ENCODE data around the gene CCDC38. TPM values are rescaled to one million over a fixed set of nuclear protein-coding genes. Genes with fewer than 3 reads are reported as not detected.
A peak's percentile ranks its signal among the peaks of the same experiment; 100 is the strongest.

The CCDC38 gene
- total and polyA plus RNA-seq, 9 donors, result 0.09 to 0.47 (median 0.18) TPM; not detected in 2

DNA sequence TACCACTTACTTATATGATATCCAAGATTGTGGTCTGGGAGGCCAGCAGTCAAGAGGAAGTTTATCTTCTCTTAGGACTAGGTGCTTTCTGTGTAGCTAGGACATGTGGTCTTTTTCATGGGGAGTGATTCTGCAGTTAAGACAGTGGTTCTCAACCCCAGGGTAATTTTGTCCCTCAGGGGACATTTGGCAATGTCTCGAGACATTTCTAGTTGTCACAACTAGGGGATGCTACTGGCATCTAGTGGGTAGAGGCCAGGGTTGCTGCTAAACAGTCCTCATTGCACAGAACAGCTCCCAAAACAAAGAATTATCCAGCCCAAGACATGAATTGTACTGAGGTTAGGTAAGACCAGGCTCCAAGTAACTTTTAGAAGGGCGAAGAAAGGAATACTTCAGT lies 20.7 kb upstream of the CCDC38 start:
- H3K27me3 ChIP-seq (ENCODE audit: control insufficient read depth, insufficient read depth, low read length), result no peaks in the 10 kb centered on the region
- H3K4me1 ChIP-seq (ENCODE audit: control insufficient read depth, insufficient read depth, low read length), result no peaks in the 10 kb centered on the region
- H3K36me3 ChIP-seq (ENCODE audit: control insufficient read depth, insufficient read depth, low read length), result no peaks in the 10 kb centered on the region
- H3K4me3 ChIP-seq (ENCODE audit: low read length), result no peak overlapping the region
- DNase-seq, result no peak
- H3K27ac ChIP-seq (ENCODE audit: low read length), result no peak overlapping the region
- WGBS (ENCODE audit: insufficient coverage), result no CpG with 5 or more reads among the region's 2 CpGs
- H3K9me3 ChIP-seq (replicated peaks; ENCODE audit: control insufficient read depth, low read depth, low read length), result no peaks in the 10 kb centered on the region

DNA sequence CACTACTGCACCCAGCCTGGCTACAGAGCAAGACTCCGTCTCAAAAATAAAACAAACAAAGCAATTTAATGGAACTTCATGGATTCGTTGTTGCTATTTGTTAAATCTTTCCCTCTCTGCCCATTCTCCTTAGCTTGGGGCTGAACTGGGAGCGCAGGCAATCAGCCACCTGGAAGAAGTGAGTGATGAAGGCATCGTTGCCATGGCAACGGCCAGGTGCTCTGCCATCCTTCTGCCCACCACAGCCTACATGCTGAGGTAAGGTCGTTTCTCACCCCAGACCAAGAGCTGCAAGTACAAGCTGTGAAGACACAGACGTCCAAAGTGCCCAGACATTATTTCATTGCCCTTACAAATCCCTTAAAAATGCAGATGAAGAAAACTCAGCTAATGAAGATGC lies 19.8 kb upstream of the CCDC38 start:
- WGBS (ENCODE audit: insufficient coverage), result 72% methylated on average over 5 of the region's 7 CpGs
- H3K36me3 ChIP-seq (ENCODE audit: control insufficient read depth, insufficient read depth, low read length), result no peaks in the 10 kb centered on the region
- DNase-seq, result no peak
- H3K27ac ChIP-seq (ENCODE audit: low read length), result no peak overlapping the region
- no peaks in the 10 kb centered on the region for H3K9me3 ChIP-seq (replicated peaks; ENCODE audit: control insufficient read depth, low read depth, low read length)
- H3K27me3 ChIP-seq (ENCODE audit: control insufficient read depth, insufficient read depth, low read length), result no peaks in the 10 kb centered on the region
- H3K4me1 ChIP-seq (ENCODE audit: control insufficient read depth, insufficient read depth, low read length), result no peaks in the 10 kb centered on the region
- H3K4me3 ChIP-seq (ENCODE audit: low read length), result no peak overlapping the region

DNA sequence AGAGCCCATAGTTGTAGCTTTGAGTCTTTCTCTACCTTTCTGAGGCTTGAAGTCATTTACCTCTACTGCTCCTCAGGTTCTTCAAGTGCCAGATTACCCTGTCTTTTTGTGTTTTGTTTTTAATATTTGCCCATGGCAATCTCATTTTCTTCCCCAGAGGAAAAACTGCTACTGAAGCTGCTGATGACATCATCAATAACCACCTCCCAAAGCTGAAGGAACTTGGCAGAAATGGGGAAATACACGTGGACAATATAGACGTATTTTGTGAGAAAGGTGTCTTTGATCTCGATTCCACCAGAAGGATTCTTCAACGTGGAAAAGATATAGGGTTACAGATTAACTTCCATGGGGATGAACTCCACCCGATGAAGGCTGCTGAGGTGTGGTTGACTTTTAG lies 17.8 kb upstream of the CCDC38 start:
- no peak overlapping the region for H3K27ac ChIP-seq (ENCODE audit: low read length)
- H3K4me3 ChIP-seq (ENCODE audit: low read length), result no peak overlapping the region
- no peaks in the 10 kb centered on the region for H3K36me3 ChIP-seq (ENCODE audit: control insufficient read depth, insufficient read depth, low read length)
- DNase-seq, result no peak
- no peaks in the 10 kb centered on the region for H3K27me3 ChIP-seq (ENCODE audit: control insufficient read depth, insufficient read depth, low read length)
- no peaks in the 10 kb centered on the region for H3K4me1 ChIP-seq (ENCODE audit: control insufficient read depth, insufficient read depth, low read length)
- 62% methylated on average over 3 of the region's 5 CpGs for WGBS (ENCODE audit: insufficient coverage)
- H3K9me3 ChIP-seq (replicated peaks; ENCODE audit: control insufficient read depth, low read depth, low read length), result no peaks in the 10 kb centered on the region

DNA sequence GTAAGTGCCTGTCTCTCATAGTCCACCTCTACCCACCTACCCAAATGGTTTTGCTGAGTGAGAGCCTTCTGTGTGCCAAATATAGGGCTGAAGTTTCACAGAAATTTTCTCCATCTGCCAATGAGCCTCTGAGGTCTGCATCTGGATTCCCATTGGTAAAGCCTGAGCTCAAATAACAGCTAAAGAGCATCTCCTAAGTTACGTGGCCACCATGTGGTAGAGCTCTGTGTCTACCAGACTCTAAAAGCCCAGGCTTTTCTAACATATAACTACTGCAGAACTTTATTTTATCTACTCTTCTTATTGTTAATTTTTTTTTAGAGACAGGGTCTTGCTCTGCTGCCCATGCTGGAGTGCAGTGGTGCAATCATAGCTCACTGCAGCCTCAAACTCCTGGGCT lies 16.7 kb upstream of the CCDC38 start:
- H3K36me3 ChIP-seq (ENCODE audit: control insufficient read depth, insufficient read depth, low read length), result no peaks in the 10 kb centered on the region
- no CpG with 5 or more reads among the region's 1 CpG for WGBS (ENCODE audit: insufficient coverage)
- DNase-seq, result peak; percentile 11
- H3K9me3 ChIP-seq (replicated peaks; ENCODE audit: control insufficient read depth, low read depth, low read length), result no peaks in the 10 kb centered on the region
- no peak overlapping the region for H3K4me3 ChIP-seq (ENCODE audit: low read length)
- no peaks in the 10 kb centered on the region for H3K4me1 ChIP-seq (ENCODE audit: control insufficient read depth, insufficient read depth, low read length)
- no peak overlapping the region for H3K27ac ChIP-seq (ENCODE audit: low read length)
- H3K27me3 ChIP-seq (ENCODE audit: control insufficient read depth, insufficient read depth, low read length), result no peaks in the 10 kb centered on the region

DNA sequence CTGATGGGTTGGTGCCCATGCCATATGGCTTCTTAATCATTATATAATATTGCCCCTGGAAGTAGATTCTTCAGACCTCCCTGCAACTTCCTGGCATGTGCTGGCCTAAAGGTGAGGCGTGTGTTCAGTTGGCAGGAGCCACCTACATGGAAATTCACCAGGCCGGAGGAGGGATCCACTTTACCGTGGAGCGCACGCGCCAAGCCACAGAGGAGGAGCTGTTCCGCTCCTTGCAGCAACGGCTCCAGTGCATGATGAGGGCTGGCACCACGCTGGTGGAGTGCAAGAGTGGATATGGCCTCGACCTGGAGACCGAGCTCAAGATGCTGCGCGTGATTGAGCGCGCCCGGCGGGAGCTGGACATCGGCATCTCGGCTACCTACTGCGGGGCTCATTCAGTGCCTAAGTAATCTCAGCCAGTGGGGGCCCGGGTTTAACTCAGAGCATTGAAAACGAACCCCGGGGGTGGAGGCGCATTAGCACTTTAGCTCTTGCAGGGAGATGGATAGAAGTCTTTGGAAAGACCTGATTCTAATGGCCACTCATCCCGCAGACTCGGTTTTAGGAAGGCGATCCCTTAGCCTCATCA lies 14.2 kb upstream of the CCDC38 start:
- H3K4me3 ChIP-seq (ENCODE audit: low read length), result no peak overlapping the region
- WGBS (ENCODE audit: insufficient coverage), result 66% methylated on average over 21 of the region's 27 CpGs
- no peaks in the 10 kb centered on the region for H3K9me3 ChIP-seq (replicated peaks; ENCODE audit: control insufficient read depth, low read depth, low read length)
- H3K27ac ChIP-seq (ENCODE audit: low read length), result no peak overlapping the region
- no peaks in the 10 kb centered on the region for H3K4me1 ChIP-seq (ENCODE audit: control insufficient read depth, insufficient read depth, low read length)
- H3K27me3 ChIP-seq (ENCODE audit: control insufficient read depth, insufficient read depth, low read length), result no peaks in the 10 kb centered on the region
- no peaks in the 10 kb centered on the region for H3K36me3 ChIP-seq (ENCODE audit: control insufficient read depth, insufficient read depth, low read length)
- DNase-seq, result no peak

DNA sequence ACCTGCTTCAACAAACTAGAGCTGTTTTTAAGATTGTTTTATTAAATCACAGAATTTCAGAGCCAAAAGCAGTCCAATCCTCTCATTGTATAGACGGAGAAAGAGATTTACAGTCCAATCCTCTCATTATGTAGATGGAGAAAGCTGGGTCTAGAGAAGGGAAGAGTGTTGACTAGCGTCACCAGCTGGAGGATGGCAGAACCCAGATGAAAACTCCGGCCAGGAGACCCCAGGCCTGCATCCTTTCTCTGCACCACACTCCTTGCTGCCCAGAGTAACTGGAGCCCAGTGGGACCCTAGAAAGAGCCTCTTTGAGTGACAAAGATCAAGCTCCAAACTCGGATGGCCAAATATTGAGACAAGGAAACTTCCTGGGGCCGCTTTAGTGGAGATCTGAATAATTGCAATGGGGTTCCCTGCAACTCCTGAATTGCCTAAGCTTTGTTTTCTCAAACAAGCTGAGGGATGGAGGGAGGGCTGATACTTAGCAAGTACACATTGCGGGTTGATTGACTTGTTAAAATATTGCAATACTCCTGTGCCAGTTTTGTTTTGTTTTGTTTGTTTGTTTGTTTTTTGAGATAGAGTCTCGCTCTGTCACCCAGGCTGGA lies 13.2 kb upstream of the CCDC38 start:
- DNase-seq, result no peak
- no peaks in the 10 kb centered on the region for H3K27me3 ChIP-seq (ENCODE audit: control insufficient read depth, insufficient read depth, low read length)
- H3K4me1 ChIP-seq (ENCODE audit: control insufficient read depth, insufficient read depth, low read length), result no peaks in the 10 kb centered on the region
- H3K4me3 ChIP-seq (ENCODE audit: low read length), result no peak overlapping the region
- 60% methylated on average over 2 of the region's 7 CpGs for WGBS (ENCODE audit: insufficient coverage)
- H3K36me3 ChIP-seq (ENCODE audit: control insufficient read depth, insufficient read depth, low read length), result no peaks in the 10 kb centered on the region
- H3K27ac ChIP-seq (ENCODE audit: low read length), result no peak overlapping the region
- H3K9me3 ChIP-seq (replicated peaks; ENCODE audit: control insufficient read depth, low read depth, low read length), result no peaks in the 10 kb centered on the region

DNA sequence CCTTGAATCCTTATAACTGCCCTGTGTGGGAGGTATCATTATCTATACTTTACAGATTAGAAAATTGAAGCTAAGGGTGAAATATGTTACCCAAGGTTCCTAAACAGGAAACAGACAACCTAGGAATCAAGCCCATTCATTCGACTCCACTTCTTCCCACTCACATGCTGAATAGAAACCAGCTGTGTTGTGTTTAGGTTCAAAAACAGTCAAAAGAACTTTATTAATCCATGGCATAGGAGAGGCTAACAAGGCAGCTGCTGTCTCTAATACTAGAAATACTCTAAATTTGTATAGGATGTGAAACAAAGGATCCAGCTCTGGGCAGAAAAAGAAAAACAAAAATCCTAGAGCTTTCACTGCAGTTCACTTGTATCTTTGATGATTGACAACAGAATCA lies 10.6 kb upstream of the CCDC38 start:
- DNase-seq, result no peak
- Histone ChIP-seq H3K27me3 (ENCODE audit: control insufficient read depth, insufficient read depth, low read length) (no peaks in the 10 kb centered on the region), H3K27ac (ENCODE audit: low read length) (no peak overlapping the region), H3K36me3 (ENCODE audit: control insufficient read depth, insufficient read depth, low read length) (no peaks in the 10 kb centered on the region), H3K4me3 (ENCODE audit: low read length) (no peak overlapping the region), H3K9me3 (replicated peaks; ENCODE audit: control insufficient read depth, low read depth, low read length) (no peaks in the 10 kb centered on the region), H3K4me1 (ENCODE audit: control insufficient read depth, insufficient read depth, low read length) (no peaks in the 10 kb centered on the region)
- WGBS (ENCODE audit: insufficient coverage), result no CpG with 5 or more reads among the region's 1 CpG

DNA sequence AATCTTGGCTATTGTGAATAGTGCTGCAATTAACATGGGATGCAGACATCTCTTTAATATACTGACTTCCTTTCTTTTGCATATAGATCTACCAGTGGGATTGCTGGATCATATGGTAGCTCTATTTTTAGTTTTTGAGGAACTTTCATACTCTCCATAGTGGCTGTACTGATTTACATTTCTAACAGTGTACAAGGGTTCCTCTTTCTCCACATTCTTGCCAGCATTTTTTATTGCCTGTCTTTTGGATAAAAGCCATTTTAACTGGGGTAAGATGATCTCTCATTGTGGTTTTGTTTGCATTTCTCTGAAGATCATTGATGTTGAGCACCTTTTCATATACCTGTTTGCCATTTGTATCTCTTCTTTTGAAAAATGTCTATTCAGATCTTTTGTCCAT lies 9.1 kb upstream of the CCDC38 start:
- H3K27me3 ChIP-seq (ENCODE audit: control insufficient read depth, insufficient read depth, low read length), result no peaks in the 10 kb centered on the region
- peak; percentile 7 for DNase-seq
- no peaks in the 10 kb centered on the region for H3K9me3 ChIP-seq (replicated peaks; ENCODE audit: control insufficient read depth, low read depth, low read length)
- H3K36me3 ChIP-seq (ENCODE audit: control insufficient read depth, insufficient read depth, low read length), result no peaks in the 10 kb centered on the region
- H3K4me3 ChIP-seq (ENCODE audit: low read length), result no peak overlapping the region
- no peaks in the 10 kb centered on the region for H3K4me1 ChIP-seq (ENCODE audit: control insufficient read depth, insufficient read depth, low read length)
- H3K27ac ChIP-seq (ENCODE audit: low read length), result no peak overlapping the region

DNA sequence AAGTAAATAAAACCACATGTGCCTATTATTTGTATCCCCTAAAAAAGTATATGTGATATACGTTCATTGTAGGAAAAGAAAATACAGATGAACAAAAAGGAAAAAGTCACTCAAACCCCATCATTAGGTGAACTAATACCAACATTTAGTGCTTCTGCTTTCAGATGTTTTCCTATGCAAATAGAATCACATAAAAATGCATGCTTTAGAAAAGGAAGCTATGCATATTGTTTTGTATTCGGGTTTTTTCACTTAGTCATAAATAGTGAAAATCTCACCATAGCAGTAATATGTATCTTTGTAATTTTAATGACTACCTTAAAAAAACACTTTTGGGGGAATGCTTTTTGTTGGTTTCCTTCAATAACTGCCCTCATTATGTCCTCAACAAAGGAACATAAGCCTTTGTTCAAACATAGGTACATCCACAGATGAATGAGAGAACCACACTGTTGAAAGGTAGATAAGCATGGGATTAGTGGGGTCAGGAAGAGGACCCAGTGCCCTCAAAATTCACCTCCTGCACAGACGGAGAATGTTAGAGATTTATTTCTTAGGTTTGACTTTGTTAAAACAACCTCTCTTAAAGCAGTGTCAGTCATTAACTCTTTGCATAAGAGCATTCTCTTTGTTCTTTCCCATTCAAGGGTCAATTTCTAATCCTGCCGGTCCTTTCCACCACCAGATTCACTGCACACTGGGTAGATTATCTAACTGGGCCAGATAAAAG lies 7.2 kb upstream of the CCDC38 start:
- Histone ChIP-seq H3K4me3 (ENCODE audit: low read length) (no peak overlapping the region), H3K9me3 (replicated peaks; ENCODE audit: control insufficient read depth, low read depth, low read length) (no peaks in the 10 kb centered on the region), H3K4me1 (ENCODE audit: control insufficient read depth, insufficient read depth, low read length) (no peaks in the 10 kb centered on the region), H3K27me3 (ENCODE audit: control insufficient read depth, insufficient read depth, low read length) (no peaks in the 10 kb centered on the region), H3K27ac (ENCODE audit: low read length) (no peak overlapping the region), H3K36me3 (ENCODE audit: control insufficient read depth, insufficient read depth, low read length) (no peaks in the 10 kb centered on the region)
- no CpG with 5 or more reads among the region's 4 CpGs for WGBS (ENCODE audit: insufficient coverage)
- DNase-seq, result no peak

DNA sequence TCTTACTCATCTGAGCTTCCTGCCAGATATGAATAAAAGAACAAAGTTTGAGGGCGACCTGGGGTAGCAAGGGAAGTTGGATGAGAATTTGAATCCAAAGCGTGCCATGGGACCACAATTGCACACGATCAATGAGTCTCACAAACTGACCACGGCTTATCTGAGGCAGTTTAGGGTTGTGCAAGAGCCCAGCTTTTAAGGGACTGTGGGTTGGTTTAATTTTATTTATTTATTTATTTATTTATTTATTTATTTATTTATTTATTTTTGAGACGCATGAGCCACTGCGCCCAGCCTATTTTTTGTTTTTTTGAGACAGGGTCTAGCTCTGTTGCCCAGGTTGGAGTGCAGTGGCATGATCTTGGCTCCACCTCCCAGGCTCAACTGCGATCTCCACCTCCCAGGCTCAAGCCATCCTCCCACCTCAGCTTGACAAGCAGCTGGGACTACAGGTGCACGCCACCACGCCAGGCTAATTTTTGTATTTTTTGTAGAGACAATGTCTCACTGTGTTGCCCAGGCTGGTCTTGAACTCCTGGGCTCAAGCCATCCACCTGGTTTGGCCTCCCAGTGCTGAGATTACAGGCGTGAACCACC lies 1.8 kb upstream of the CCDC38 start:
- Histone ChIP-seq H3K9me3 (replicated peaks; ENCODE audit: control insufficient read depth, low read depth, low read length) (no peaks in the 10 kb centered on the region), H3K27ac (ENCODE audit: low read length) (no peak overlapping the region), H3K36me3 (ENCODE audit: control insufficient read depth, insufficient read depth, low read length) (no peaks in the 10 kb centered on the region), H3K4me1 (ENCODE audit: control insufficient read depth, insufficient read depth, low read length) (peaks cover 9% of the 10 kb centered on the region), H3K4me3 (ENCODE audit: low read length) (no peak overlapping the region), H3K27me3 (ENCODE audit: control insufficient read depth, insufficient read depth, low read length) (peaks cover 12% of the 10 kb centered on the region)
- no peak for DNase-seq
- 88% methylated on average over 3 of the region's 10 CpGs for WGBS (ENCODE audit: insufficient coverage)
